22Rv1 (cell line): ENCODE measurements around the gene CIB4.

Source experiments
- CTCF ChIP-seq: fragments of 450-650 bp; IDR thresholded peaks from 2 replicates; pipeline ENCODE4 v1.5.1; 2017; ENCODE audit warnings: mild to moderate bottlenecking
- ZFX ChIP-seq: fragments of 450-650 bp; IDR thresholded peaks from 2 replicates; pipeline ENCODE4 v1.6.1; 2017; ENCODE audit warnings: antibody characterized with exemption, borderline replicate concordance

GRCh38 chr2:26674002-26674751, 33.0 kb upstream of the CIB4 start:
- TF ChIP-seq CTCF = no peak
- no peak for TF ChIP-seq ZFX
